ENCODE results near the gene ARSB.

DNA sequence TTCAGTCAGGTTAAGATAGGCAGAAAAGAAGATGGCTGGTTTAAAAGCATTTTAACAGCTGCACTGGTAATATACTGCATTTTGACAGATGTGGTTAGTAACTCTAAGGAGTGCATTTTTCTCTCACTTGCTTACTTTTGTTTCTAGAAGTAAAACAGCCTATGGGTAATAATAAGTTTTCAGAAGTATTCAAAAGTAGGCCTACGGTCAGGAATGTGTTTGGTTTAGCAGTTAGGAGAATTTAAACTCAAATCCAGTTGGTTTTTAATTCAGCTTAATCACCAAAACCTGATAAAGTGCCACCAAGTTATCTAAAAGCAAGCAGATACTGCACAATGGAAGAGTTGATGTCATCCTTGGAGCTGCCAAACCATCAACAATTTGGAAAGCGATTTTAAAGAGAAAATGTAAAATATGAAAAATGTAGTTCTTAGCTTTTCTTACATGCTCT, 160.3 kb downstream of the ARSB start:
- TF ChIP-seq CTCF (conservative IDR thresholded peaks at IDR 0.05; ENCODE audit: low read length) (no peak), EZH2phosphoT487 (IDR thresholded peaks at IDR 0.05; ENCODE audit: borderline replicate concordance, low read depth, low read length) (no peak)

All from OCI-LY7 (cell line).